PC-3 (cell line): Measurements from ENCODE around the gene ACADM.

Source experiments
- EZH2 ChIP-seq: fragments of 300-600 bp; sonication (generic); IDR thresholded peaks from one replicate; pipeline ENCODE4 v1.6.1; 2017; ENCODE audit warnings: antibody characterized with exemption, mild to moderate bottlenecking, low read length; ENCODE audit not compliant: unreplicated experiment
- EZH2phosphoT487 ChIP-seq: fragments of 300-600 bp; sonication (generic); IDR thresholded peaks from 2 replicates; pipeline ENCODE4 v1.6.1; 2018; ENCODE audit warnings: mild to moderate bottlenecking, antibody characterized with exemption, low read length, borderline replicate concordance
- TF ChIP-seq, protein P1 (sequence below): fragments of 300-600 bp; sonication (generic); conservative IDR thresholded peaks from 2 replicates; pipeline ENCODE4 v1.5.1; 2017; ENCODE audit warnings: antibody characterized with exemption, low read depth, mild to moderate bottlenecking, low read length

DNA sequence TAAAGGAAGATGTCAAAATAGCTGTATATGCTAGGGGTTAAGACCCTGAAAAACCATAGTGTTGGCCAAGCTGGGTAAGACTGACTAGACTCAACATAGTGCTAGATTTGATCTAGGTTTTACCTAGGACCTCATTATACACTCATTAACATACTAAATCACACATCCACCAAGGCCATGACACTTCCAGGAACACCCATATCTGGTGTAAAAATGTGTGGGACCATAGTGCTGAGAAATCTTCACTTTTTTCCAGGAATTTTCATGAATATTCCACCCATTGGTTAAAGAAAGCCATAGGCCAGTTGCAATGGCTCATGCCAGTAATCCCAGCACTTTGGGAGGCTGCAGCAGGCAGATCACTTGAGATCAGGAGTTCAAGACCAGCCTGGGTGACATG, 34.0 kb upstream of the ACADM start:
- TF ChIP-seq, protein P1, sequence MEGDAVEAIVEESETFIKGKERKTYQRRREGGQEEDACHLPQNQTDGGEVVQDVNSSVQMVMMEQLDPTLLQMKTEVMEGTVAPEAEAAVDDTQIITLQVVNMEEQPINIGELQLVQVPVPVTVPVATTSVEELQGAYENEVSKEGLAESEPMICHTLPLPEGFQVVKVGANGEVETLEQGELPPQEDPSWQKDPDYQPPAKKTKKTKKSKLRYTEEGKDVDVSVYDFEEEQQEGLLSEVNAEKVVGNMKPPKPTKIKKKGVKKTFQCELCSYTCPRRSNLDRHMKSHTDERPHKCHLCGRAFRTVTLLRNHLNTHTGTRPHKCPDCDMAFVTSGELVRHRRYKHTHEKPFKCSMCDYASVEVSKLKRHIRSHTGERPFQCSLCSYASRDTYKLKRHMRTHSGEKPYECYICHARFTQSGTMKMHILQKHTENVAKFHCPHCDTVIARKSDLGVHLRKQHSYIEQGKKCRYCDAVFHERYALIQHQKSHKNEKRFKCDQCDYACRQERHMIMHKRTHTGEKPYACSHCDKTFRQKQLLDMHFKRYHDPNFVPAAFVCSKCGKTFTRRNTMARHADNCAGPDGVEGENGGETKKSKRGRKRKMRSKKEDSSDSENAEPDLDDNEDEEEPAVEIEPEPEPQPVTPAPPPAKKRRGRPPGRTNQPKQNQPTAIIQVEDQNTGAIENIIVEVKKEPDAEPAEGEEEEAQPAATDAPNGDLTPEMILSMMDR: no peak
- no peak for TF ChIP-seq EZH2
- no peak for TF ChIP-seq EZH2phosphoT487
